Neural cell (in vitro differentiated cells): Measurements from ENCODE around the gene TMOD4. TPM values are rescaled to one million over a fixed set of nuclear protein-coding genes. Genes with fewer than 3 reads are reported as not detected.

Experiments
- H2AFZ ChIP-seq: fragments of 200-600, 300-800 bp; sonication (generic), shearing (Covaris generic); 2 replicates; pipeline ENCODE4 v1.6.0; 2014; ENCODE audit warnings: low read depth, mild to moderate bottlenecking, antibody characterized with exemption, low read length, moderate library complexity
- H3F3A ChIP-seq: fragments of 200-600 bp; shearing (Covaris generic); 2 replicates; pipeline ENCODE4 v1.6.1; 2016; ENCODE audit warnings: mild to moderate bottlenecking, moderate library complexity, mixed read lengths, antibody characterized with exemption, low read length; ENCODE audit not compliant: insufficient read depth, poor library complexity, severe bottlenecking
- H3K27ac ChIP-seq: fragments of 200-600, 300-800 bp; sonication (generic), shearing (Covaris generic); 2 replicates; pipeline ENCODE4 v1.5.1; 2014; ENCODE audit warnings: mild to moderate bottlenecking, low read length, moderate library complexity
- H3K27me3 ChIP-seq: fragments of 300-800, 200-600 bp; sonication (generic), shearing (Covaris generic); 2 replicates; pipeline ENCODE4 v1.6.0; 2014; ENCODE audit warnings: mild to moderate bottlenecking, low read depth, low read length, moderate library complexity; ENCODE audit not compliant: insufficient read depth
- H3K36me3 ChIP-seq: fragments of 300-800, 200-600 bp; sonication (generic), shearing (Covaris generic); 2 replicates; pipeline ENCODE4 v1.5.1; 2014; ENCODE audit warnings: mild to moderate bottlenecking, antibody characterized with exemption, low read length, moderate library complexity; ENCODE audit not compliant: insufficient read depth
- H3K4me2 ChIP-seq: fragments of 300-800, 200-600 bp; sonication (generic), shearing (Covaris generic); 2 replicates; pipeline ENCODE4 v1.6.0; 2014; ENCODE audit warnings: mild to moderate bottlenecking, low read length
- H3K4me3 ChIP-seq: fragments of 300-800, 200-600 bp; sonication (generic), shearing (Covaris generic); 2 replicates; pipeline ENCODE4 v1.5.1; 2014; ENCODE audit warnings: mild to moderate bottlenecking, low read length, moderate library complexity
- H3K79me2 ChIP-seq: fragments of 200-600 bp; shearing (Covaris generic); replicated peaks from 2 replicates; pipeline ENCODE4 v1.6.0; 2014; ENCODE audit warnings: mild to moderate bottlenecking, low read length, moderate library complexity; ENCODE audit not compliant: insufficient read depth
- H3K9ac ChIP-seq: fragments of 300-800, 200-600 bp; sonication (generic), shearing (Covaris generic); 2 replicates; pipeline ENCODE4 v1.6.1; 2016; ENCODE audit warnings: mild to moderate bottlenecking, low read length, mixed read lengths
- H3K9me2 ChIP-seq: fragments of 200-600 bp; shearing (Covaris generic); 2 replicates; pipeline ENCODE4 v1.6.1; 2016; ENCODE audit warnings: mild to moderate bottlenecking, low read length, mixed read lengths; ENCODE audit not compliant: insufficient read depth
- H3K9me3 ChIP-seq: fragments of 200-600, 300-800 bp; sonication (generic), shearing (Covaris generic); 2 replicates; pipeline ENCODE4 v1.6.1; 2016; ENCODE audit warnings: mild to moderate bottlenecking, mixed run types, low read length, moderate library complexity, mixed read lengths
- H4K20me1 ChIP-seq: fragments of 200-600 bp; shearing (Covaris generic); 2 replicates; pipeline ENCODE4 v1.6.1; 2016; ENCODE audit warnings: mild to moderate bottlenecking, mixed run types; ENCODE audit not compliant: insufficient read depth
- EP300 ChIP-seq: fragments of 450-650 bp; conservative IDR thresholded peaks from 2 replicates; pipeline ENCODE4 v1.6.1; 2014; ENCODE audit warnings: antibody characterized with exemption, mild to moderate bottlenecking, moderate library complexity; ENCODE audit not compliant: poor library complexity, severe bottlenecking
- EZH2 ChIP-seq: fragments of 200-600, 300-800 bp; shearing (Covaris generic), sonication (generic); IDR thresholded peaks from 2 replicates; pipeline ENCODE4 v1.6.1; 2014; ENCODE audit warnings: antibody characterized with exemption, low read length, borderline replicate concordance, mild to moderate bottlenecking; ENCODE audit not compliant: insufficient read depth, poor library complexity, severe bottlenecking
- MXI1 ChIP-seq: fragments of 450-650 bp; conservative IDR thresholded peaks from 2 replicates; pipeline ENCODE4 v1.6.1; 2014; ENCODE audit warnings: antibody characterized with exemption, mild to moderate bottlenecking; ENCODE audit not compliant: poor library complexity, severe bottlenecking
- POLR2AphosphoS5 ChIP-seq: IDR thresholded peaks from 2 replicates; pipeline ENCODE4 v1.6.1; 2012
- RAD21 ChIP-seq: fragments of 450-650 bp; conservative IDR thresholded peaks from 2 replicates; pipeline ENCODE4 v1.6.1; 2014; ENCODE audit warnings: antibody characterized with exemption, mild to moderate bottlenecking, moderate library complexity
- SMC3 ChIP-seq: fragments of 450-650 bp; conservative IDR thresholded peaks from 2 replicates; pipeline ENCODE4 v1.6.1; 2014; ENCODE audit warnings: antibody characterized with exemption, mild to moderate bottlenecking, moderate library complexity; ENCODE audit not compliant: poor library complexity
- TAF1 ChIP-seq: IDR thresholded peaks from 2 replicates; pipeline ENCODE4 v1.6.1; 2012; ENCODE audit warnings: low read depth
- polyA plus RNA-seq: library from polyadenylated mRNA; depleted of rRNA; stranded (reverse); fragments of >200 nt; gene quantifications from 2 replicates; pipeline ENCODE4 v1.2.3, GENCODE V29; 2014
- TF ChIP-seq, protein P1 (sequence below): IDR thresholded peaks from 2 replicates; pipeline ENCODE4 v1.6.1; 2012; ENCODE audit warnings: borderline replicate concordance
- TF ChIP-seq, protein P2 (sequence below): fragments of 450-650 bp; IDR thresholded peaks from 2 replicates; pipeline ENCODE4 v1.5.1; 2014; ENCODE audit warnings: antibody characterized with exemption, mild to moderate bottlenecking, moderate library complexity; ENCODE audit not compliant: poor library complexity, severe bottlenecking

TMOD4 gene
- polyA plus RNA-seq, 1 donor from 2014 or later, result not detected

DNA sequence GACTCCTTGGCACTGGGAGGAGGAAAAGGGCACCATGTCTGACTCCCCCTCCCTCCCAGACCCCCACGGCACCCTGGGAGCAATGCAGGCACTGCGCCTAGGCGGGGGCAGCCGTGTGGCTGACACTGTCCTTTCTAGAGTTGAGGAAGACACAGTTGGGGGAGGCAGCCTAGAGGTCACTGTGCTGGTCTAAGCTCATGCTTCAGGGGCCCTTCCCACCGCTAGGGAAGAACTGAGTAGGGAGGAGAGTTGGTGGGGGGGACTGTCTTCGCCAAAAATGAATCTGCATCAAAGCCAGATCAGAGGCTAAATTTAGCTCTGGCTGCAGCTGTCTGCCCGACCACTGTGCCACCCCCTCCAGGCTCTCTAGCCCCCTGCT lies 32.7 kb downstream of the TMOD4 start:
- Histone ChIP-seq H3K27me3 (no peaks in the 10 kb centered on the region), H3K9me3 (no peaks in the 10 kb centered on the region), H3F3A (no peaks in the 10 kb centered on the region), H2AFZ (no peak overlapping the region), H3K9ac (no peak overlapping the region), H4K20me1 (peaks cover 7% of the 10 kb centered on the region), H3K4me3 (peak overlapping the region; percentile 100), H3K36me3 (no peaks in the 10 kb centered on the region), H3K9me2 (no peaks in the 10 kb centered on the region), H3K4me2 (no peak overlapping the region), H3K27ac (no peak overlapping the region), H3K79me2 (peaks cover 41% of the 10 kb centered on the region)
- no peak for TF ChIP-seq TAF1
- no peak for TF ChIP-seq SMC3
- TF ChIP-seq, protein P1, sequence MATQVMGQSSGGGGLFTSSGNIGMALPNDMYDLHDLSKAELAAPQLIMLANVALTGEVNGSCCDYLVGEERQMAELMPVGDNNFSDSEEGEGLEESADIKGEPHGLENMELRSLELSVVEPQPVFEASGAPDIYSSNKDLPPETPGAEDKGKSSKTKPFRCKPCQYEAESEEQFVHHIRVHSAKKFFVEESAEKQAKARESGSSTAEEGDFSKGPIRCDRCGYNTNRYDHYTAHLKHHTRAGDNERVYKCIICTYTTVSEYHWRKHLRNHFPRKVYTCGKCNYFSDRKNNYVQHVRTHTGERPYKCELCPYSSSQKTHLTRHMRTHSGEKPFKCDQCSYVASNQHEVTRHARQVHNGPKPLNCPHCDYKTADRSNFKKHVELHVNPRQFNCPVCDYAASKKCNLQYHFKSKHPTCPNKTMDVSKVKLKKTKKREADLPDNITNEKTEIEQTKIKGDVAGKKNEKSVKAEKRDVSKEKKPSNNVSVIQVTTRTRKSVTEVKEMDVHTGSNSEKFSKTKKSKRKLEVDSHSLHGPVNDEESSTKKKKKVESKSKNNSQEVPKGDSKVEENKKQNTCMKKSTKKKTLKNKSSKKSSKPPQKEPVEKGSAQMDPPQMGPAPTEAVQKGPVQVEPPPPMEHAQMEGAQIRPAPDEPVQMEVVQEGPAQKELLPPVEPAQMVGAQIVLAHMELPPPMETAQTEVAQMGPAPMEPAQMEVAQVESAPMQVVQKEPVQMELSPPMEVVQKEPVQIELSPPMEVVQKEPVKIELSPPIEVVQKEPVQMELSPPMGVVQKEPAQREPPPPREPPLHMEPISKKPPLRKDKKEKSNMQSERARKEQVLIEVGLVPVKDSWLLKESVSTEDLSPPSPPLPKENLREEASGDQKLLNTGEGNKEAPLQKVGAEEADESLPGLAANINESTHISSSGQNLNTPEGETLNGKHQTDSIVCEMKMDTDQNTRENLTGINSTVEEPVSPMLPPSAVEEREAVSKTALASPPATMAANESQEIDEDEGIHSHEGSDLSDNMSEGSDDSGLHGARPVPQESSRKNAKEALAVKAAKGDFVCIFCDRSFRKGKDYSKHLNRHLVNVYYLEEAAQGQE, result no peak
- TF ChIP-seq EP300, result no peak
- TF ChIP-seq MXI1, result no peak
- TF ChIP-seq POLR2AphosphoS5, result no peak
- TF ChIP-seq, protein P2, sequence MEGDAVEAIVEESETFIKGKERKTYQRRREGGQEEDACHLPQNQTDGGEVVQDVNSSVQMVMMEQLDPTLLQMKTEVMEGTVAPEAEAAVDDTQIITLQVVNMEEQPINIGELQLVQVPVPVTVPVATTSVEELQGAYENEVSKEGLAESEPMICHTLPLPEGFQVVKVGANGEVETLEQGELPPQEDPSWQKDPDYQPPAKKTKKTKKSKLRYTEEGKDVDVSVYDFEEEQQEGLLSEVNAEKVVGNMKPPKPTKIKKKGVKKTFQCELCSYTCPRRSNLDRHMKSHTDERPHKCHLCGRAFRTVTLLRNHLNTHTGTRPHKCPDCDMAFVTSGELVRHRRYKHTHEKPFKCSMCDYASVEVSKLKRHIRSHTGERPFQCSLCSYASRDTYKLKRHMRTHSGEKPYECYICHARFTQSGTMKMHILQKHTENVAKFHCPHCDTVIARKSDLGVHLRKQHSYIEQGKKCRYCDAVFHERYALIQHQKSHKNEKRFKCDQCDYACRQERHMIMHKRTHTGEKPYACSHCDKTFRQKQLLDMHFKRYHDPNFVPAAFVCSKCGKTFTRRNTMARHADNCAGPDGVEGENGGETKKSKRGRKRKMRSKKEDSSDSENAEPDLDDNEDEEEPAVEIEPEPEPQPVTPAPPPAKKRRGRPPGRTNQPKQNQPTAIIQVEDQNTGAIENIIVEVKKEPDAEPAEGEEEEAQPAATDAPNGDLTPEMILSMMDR, result no peak

DNA sequence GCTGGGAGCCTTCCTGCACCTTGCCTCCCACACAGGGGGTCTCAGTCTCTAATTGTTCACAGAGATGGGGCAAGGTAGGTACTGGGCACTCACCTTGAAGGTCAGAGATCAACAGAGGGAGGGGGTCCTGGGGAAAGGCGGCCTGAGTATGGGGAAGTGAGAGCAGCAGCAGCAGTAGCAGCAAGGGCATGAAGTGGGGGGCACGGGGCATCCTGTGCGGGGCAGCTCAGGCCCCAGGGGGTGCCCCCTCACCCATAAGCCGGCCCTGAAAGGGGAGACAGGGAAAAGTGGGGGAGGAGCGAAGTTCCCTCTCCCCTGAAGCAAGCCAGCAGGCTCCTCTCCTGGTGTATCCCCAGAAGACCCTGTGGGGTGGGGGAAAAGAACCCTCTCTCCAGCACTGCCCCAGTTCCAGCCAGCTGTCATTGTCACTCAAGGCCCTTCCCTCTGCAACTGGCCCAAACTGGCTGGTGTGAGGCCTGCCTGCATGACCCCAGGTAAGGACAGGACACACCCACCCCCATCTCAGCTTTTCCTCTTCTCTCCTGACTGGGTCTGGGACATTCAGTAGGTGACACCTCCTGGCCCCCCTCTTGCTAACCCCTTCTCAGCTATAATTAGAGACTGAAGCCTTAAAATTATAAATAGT lies 33.2 kb downstream of the TMOD4 start:
- Histone ChIP-seq H3F3A (no peaks in the 10 kb centered on the region), H3K79me2 (peaks cover 41% of the 10 kb centered on the region), H3K27me3 (no peaks in the 10 kb centered on the region), H3K9ac (no peak overlapping the region), H3K27ac (no peak overlapping the region), H3K9me3 (no peaks in the 10 kb centered on the region), H3K36me3 (no peaks in the 10 kb centered on the region), H3K9me2 (no peaks in the 10 kb centered on the region), H3K4me2 (no peak overlapping the region), H2AFZ (no peak overlapping the region), H4K20me1 (peaks cover 7% of the 10 kb centered on the region), H3K4me3 (peak overlapping the region; percentile 100)
- TF ChIP-seq, protein P1, result no peak
- TF ChIP-seq, protein P2, result no peak
- TF ChIP-seq RAD21 (no peak), SMC3 (no peak), TAF1 (no peak), EZH2 (no peak)
